ENCODE measurements around the gene ZNF536. TPM values are rescaled to one million over a fixed set of nuclear protein-coding genes. Genes with fewer than 3 reads are reported as not detected.

ZNF536 gene
- total RNA-seq, 6 experiments from 2014 or later = not detected

DNA sequence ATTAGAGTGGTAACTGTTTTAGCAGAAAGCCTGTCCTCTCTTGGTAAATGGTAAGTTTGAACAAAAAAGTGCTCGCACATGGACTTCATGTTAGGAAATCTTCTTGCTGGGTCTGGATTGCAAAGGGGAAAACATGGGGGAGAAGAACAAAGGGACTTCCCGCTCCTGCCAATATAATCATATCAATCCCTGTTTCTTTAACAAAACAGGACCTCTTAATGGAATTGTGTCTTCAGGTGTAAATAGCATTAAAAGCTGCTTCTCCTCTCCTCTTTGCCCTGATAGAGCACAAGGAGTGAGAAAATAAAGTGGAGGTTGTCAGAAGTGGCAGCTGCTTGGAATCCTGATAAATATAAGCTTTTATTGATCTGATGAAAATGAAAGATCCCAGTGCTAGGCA lies 20.4 kb upstream of the ZNF536 start:
- TF ChIP-seq, protein P1, sequence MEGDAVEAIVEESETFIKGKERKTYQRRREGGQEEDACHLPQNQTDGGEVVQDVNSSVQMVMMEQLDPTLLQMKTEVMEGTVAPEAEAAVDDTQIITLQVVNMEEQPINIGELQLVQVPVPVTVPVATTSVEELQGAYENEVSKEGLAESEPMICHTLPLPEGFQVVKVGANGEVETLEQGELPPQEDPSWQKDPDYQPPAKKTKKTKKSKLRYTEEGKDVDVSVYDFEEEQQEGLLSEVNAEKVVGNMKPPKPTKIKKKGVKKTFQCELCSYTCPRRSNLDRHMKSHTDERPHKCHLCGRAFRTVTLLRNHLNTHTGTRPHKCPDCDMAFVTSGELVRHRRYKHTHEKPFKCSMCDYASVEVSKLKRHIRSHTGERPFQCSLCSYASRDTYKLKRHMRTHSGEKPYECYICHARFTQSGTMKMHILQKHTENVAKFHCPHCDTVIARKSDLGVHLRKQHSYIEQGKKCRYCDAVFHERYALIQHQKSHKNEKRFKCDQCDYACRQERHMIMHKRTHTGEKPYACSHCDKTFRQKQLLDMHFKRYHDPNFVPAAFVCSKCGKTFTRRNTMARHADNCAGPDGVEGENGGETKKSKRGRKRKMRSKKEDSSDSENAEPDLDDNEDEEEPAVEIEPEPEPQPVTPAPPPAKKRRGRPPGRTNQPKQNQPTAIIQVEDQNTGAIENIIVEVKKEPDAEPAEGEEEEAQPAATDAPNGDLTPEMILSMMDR (IDR thresholded peaks at IDR 0.05) = no peak

GRCh38 chr19:30353394-30353945 lies 18.7 kb upstream of the ZNF536 start:
- TF ChIP-seq, protein P1 (IDR thresholded peaks at IDR 0.05) = no peak
- no peaks in the 10 kb centered on the region for H3K4me1 Mint-ChIP-seq (ENCODE audit: low read depth)
- H3K9me3 Mint-ChIP-seq = peaks cover 63% of the 10 kb centered on the region
- H3K27ac Mint-ChIP-seq = no peak overlapping the region
- peaks cover 7% of the 10 kb centered on the region for H3K27me3 Mint-ChIP-seq (ENCODE audit: insufficient read depth)
- DNase-seq = no peak
- peaks cover 5% of the 10 kb centered on the region; the same call in 1 of the 2 replicates for H3K36me3 Mint-ChIP-seq (ENCODE audit: low read depth)
- no peak overlapping the region for H3K4me3 Mint-ChIP-seq

More for the DNA sequence above, 20.4 kb upstream of the ZNF536 start:
- Mint-ChIP-seq H3K27ac (no peak overlapping the region), H3K4me1 (ENCODE audit: low read depth) (no peaks in the 10 kb centered on the region), H3K4me3 (no peak overlapping the region), H3K27me3 (ENCODE audit: insufficient read depth) (peaks cover 4% of the 10 kb centered on the region; the same call in 1 of the 2 replicates), H3K9me3 (peaks cover 66% of the 10 kb centered on the region), H3K36me3 (ENCODE audit: low read depth) (peaks cover 5% of the 10 kb centered on the region; the same call in 1 of the 2 replicates)
- DNase-seq = no peak

DNA sequence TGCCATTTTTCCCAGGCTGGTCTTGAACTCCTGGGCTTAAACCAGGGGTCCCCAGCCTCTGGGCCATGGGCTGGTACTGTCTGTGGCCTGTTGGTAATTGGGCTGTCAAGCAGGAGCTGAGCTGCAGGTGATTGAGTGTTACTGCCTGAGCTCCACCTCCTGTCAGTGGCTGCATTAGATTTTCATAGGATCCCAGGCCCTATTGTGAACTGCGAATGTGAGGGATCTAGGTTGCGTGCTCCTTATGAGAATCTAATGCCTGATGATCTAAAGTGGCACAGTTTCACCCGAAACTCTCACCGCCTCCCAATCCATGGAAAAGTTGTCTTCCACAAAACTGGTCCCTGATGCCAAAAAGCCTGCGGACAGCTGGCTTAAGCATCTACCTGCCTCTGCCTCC lies 16.6 kb upstream of the ZNF536 start:
- H3K4me1 Mint-ChIP-seq (ENCODE audit: low read depth) = no peaks in the 10 kb centered on the region
- TF ChIP-seq, protein P1 (IDR thresholded peaks at IDR 0.05) = no peak
- peaks cover 7% of the 10 kb centered on the region for H3K27me3 Mint-ChIP-seq (ENCODE audit: insufficient read depth)
- DNase-seq = no peak
- peaks cover 5% of the 10 kb centered on the region; the same call in 1 of the 2 replicates for H3K36me3 Mint-ChIP-seq (ENCODE audit: low read depth)
- H3K27ac Mint-ChIP-seq = no peak overlapping the region
- H3K9me3 Mint-ChIP-seq = peaks cover 77% of the 10 kb centered on the region
- H3K4me3 Mint-ChIP-seq = no peak overlapping the region

DNA sequence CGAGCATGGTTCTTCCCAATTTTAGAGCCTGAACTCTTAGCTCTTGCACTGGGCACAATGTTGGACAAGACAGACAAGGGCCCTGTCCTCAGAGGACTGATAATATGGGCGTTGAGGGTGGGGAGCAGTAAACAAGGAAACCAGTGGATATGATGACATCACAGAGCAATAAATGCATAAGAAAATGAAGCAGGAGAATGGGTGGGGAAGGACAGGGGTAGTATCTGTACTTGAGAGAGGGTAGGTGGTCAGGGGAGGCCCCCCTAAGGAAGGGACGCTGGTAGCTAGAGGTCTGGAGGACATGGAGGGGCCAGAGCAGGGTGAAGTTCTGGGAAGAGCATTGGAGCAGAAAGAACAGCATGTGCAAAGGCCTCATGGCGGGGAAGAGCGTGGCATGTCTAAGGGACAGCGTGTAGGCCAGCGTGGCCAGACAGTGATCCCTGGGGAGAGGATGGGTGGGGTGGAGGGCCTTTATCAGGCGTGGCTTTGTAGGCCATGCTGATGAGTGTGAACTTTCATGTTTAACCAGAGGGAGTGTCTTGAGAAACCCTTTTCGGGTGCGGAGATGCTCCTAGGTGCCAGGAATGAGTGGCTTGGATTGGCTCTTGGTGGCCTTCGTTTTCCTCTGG lies 15.1 kb upstream of the ZNF536 start:
- no peak for DNase-seq
- Mint-ChIP-seq H3K36me3 (ENCODE audit: low read depth) (peaks cover 5% of the 10 kb centered on the region; the same call in 1 of the 2 replicates), H3K4me3 (no peak overlapping the region), H3K9me3 (peaks cover 86% of the 10 kb centered on the region), H3K27ac (no peak overlapping the region), H3K27me3 (ENCODE audit: insufficient read depth) (peaks cover 7% of the 10 kb centered on the region), H3K4me1 (ENCODE audit: low read depth) (no peaks in the 10 kb centered on the region)
- TF ChIP-seq, protein P1 (IDR thresholded peaks at IDR 0.05) = no peak

GRCh38 chr19:30357580-30357954 lies 14.6 kb upstream of the ZNF536 start:
- Mint-ChIP-seq H3K36me3 (ENCODE audit: low read depth) (peaks cover 5% of the 10 kb centered on the region; the same call in 1 of the 2 replicates), H3K27ac (no peak overlapping the region), H3K27me3 (ENCODE audit: insufficient read depth) (peaks cover 7% of the 10 kb centered on the region), H3K4me1 (ENCODE audit: low read depth) (no peaks in the 10 kb centered on the region), H3K9me3 (peaks cover 84% of the 10 kb centered on the region), H3K4me3 (no peak overlapping the region)
- TF ChIP-seq, protein P1 (IDR thresholded peaks at IDR 0.05) = no peak
- DNase-seq = no peak
